Aortic smooth muscle cell (primary cell): ENCODE results near the gene YIF1B. TPM values are rescaled to one million over a fixed set of nuclear protein-coding genes. Genes with fewer than 3 reads are reported as not detected.

ENCODE experiments used
- total RNA-seq: library from RNA; depleted of rRNA; stranded (reverse); fragments of >200 nt; gene quantifications from 2 replicates; pipeline ENCODE4 v1.2.3, GENCODE V29; 2014

YIF1B gene, protein sequence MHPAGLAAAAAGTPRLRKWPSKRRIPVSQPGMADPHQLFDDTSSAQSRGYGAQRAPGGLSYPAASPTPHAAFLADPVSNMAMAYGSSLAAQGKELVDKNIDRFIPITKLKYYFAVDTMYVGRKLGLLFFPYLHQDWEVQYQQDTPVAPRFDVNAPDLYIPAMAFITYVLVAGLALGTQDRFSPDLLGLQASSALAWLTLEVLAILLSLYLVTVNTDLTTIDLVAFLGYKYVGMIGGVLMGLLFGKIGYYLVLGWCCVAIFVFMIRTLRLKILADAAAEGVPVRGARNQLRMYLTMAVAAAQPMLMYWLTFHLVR
- 76.5 and 83.6 TPM in 2 replicates for total RNA-seq

DNA sequence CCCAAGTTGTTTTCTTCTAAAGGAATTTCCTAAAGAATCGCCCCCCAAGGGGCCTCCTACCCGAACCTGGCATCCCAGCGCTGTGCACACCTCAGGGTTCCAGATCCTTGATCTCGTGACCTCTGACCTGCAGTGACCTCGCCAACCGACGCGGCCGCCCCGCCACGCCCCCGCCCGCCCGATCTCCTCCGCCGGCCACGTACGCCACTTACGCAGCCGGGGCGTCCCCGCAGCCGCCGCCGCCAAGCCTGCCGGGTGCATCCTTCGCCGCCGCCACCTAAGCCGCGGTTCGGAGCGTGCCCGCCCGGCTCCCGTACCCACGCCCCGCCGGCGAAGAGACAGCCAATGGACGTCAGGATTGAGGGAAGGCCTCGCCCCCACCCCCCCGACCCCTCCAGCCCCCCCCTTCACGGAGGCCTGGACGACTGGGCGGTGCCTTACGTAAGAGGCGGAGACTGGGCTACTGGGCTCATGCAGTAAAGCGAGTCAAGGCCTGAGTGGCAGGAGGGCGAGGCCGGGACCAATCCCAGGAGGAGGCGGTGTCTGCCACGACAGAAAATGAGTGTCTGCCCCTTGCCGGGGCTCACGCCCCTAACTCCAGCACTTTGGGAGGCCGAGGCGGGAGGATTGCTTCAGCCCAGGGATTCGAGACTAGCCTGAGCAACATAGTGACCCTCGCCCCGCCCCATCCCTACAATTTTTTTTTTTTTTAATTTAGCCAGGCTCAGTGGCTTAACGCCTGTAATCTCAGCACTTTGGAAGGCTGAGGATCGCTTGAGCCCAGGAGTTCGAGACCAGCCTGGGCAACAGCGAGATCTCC lies at the start of gene YIF1B:
YIF1B (minus strand) TSS at position 291 of the 820 bp plus-strand sequence; CDS start at position 261, 30 bp downstream.

DNA sequence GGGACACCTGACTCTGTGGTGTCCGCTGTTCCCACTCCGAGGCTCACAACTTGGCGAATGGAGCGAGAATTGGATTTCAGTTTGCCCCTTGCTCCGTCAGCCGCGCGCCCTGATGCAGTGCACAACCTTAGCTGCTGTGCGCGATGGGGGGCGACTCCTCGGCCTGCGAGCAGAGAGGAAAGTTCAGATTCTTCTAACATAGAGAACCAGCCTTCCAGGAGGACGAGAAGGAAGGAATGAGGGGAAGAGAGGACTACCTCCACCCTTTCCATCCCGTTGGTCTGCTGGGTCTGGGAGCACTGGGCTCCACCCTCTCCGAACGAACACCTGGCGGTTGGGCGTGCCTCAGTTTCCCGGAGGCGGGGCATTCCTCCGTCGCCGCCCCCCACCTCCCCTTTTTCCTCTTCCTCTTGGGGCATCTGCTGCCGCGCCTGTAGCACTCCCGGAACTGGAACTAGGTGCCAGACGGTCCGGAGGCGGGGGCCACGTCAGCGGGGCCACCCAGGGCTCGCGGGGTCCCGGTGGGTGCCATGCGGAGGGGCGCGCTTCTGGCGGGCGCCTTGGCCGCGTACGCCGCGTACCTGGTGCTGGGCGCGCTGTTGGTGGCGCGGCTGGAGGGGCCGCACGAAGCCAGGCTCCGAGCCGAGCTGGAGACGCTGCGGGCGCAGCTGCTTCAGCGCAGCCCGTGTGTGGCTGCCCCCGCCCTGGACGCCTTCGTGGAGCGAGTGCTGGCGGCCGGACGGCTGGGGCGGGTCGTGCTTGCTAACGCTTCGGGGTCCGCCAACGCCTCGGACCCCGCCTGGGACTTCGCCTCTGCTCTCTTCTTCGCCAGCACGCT lies 3.9 kb upstream of the YIF1B start, which contains the start of gene KCNK6:
KCNK6 (plus strand) TSS at position 425 of the 838 bp plus-strand sequence; CDS start at position 531, 106 bp downstream.

DNA sequence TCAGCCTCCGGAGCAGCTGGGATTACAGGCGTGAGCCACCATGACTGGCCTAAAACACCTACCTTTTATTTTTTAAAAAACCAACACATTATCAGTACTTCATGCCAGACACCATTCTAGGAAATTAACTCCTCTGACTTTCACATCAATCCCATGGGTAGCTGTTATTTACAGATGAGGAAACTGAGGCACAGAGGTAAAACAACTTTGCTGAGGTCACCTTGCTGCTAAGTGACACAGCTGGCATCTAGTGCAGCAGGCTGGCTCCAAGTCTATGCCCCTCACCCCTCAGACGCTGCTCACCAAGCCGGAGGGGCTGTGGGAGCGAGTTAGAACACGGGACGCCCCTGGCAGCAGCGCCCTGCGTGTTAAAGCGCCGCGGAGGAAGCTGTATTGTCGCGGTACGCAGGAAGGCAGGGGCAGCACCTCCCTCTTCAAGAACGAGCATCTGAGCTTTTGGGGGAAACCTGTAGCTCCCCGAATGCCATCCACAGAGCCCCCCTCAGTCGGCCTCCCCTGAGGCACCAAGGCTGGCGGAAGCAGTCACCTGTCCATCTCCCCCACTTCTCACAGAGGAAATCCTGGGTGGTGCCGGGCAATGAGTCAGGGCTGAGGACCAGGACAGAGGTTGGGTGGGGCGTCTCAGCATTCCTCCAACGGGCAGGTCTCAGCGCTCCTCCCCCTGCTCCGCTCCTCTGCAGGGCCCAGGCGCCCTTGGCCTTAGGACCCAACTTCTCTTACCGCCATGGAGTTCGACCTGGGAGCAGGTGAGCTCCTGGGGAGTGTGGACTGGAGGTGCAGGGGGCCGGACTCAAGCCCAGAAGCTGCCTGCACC lies 12.0 kb downstream of the YIF1B start, which contains the start of gene C19orf33:
C19orf33 (plus strand) TSS at position 735 of the 835 bp plus-strand sequence; CDS start at position 746, 11 bp downstream.

DNA sequence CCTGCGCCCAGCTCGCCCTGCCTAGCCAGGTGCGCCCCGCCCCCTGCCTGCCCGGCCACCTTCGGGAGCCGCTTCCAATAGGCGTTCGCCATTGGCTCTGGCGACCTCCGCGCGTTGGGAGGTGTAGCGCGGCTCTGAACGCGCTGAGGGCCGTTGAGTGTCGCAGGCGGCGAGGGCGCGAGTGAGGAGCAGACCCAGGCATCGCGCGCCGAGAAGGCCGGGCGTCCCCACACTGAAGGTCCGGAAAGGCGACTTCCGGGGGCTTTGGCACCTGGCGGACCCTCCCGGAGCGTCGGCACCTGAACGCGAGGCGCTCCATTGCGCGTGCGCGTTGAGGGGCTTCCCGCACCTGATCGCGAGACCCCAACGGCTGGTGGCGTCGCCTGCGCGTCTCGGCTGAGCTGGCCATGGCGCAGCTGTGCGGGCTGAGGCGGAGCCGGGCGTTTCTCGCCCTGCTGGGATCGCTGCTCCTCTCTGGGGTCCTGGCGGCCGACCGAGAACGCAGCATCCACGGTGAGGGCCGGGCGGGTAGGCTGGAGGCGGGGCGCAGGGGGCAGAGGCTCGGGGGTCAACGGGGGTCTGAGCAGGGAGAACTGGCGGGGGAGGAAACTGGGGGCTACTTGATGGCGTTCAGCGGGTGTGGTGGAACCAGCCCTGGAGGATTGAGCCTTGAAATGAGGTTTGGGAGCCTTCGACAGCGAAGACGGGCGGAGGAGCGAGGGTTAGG lies 51.1 kb downstream of the YIF1B start, which contains the start of gene SPINT2:
SPINT2 (plus strand) TSS at position 88 of the 727 bp plus-strand sequence; CDS start at position 408, 320 bp downstream.

Other genes starting within 250 kb of the YIF1B start
- 1.5 and 1.6 TPM in 2 replicates for gene DPF1, start 91.7 kb downstream of the YIF1B start, total RNA-seq
- 1.7 and 13.6 TPM in 2 replicates for gene PPP1R14A, start 59.6 kb downstream of the YIF1B start, total RNA-seq
- gene SPINT2, start 51.4 kb downstream of the YIF1B start, total RNA-seq = 21.7 and 69.3 TPM in 2 replicates
- not detected in 2 replicates for gene C19orf33, start 11.7 kb downstream of the YIF1B start, total RNA-seq
- 9.2 and 19.6 TPM in 2 replicates for gene KCNK6, start 3.9 kb upstream of the YIF1B start, total RNA-seq
- gene CATSPERG, start 19.9 kb upstream of the YIF1B start, total RNA-seq = 1.5 and 3.4 TPM in 2 replicates
- gene PSMD8, start 58.6 kb upstream of the YIF1B start, total RNA-seq = 296 and 303 TPM in 2 replicates
- 0.66 and 0.68 TPM in 2 replicates for gene GGN, start 72.1 kb upstream of the YIF1B start, total RNA-seq
- gene SPRED3, start 72.8 kb upstream of the YIF1B start, total RNA-seq = 6.8 and 6.9 TPM in 2 replicates
- gene FAM98C, start 87.1 kb upstream of the YIF1B start, total RNA-seq = 9.9 and 11.4 TPM in 2 replicates
- not detected in 2 replicates for gene RASGRP4, start 110.3 kb upstream of the YIF1B start, total RNA-seq
- under 0.01 TPM in 2 replicates for gene RYR1, start 117.7 kb upstream of the YIF1B start, total RNA-seq